ENCODE results near the gene OR9Q2.

- TF ChIP-seq CTCF (IDR thresholded peaks at IDR 0.05) (no peak), POLR2A (IDR thresholded peaks at IDR 0.05) (no peak)
Observed at GRCh38 chr11:58186938-58187337, 1.9 kb upstream of the OR9Q2 start.
